B cell (primary cell): Measurements from ENCODE around the gene HMCN1. TPM values are rescaled to one million over a fixed set of nuclear protein-coding genes. Genes with fewer than 3 reads are reported as not detected.

ENCODE experiments used
- ATAC-seq: fragments of 200-7000 bp; cut with Tn5 transposase; one replicate; pipeline ENCODE4 v1.10.0; 2021; ENCODE audit warnings: low read depth, mild to moderate bottlenecking, moderate number of reproducible peaks, moderate library complexity
- CTCF ChIA-PET: fragments of 350-600 bp; sonication (Branson Sonifier 250); formaldehyde crosslinking; loops from one replicate; lab custom pipeline; 2021; ENCODE audit warnings: antibody characterized with exemption, inconsistent platforms; lab: Charles Lee
- POLR2A ChIA-PET: fragments of 350-600 bp; sonication (Branson Sonifier 250); formaldehyde crosslinking; loops from one replicate; lab custom pipeline; 2021; ENCODE audit warnings: antibody characterized with exemption; lab: Charles Lee
- DNase-seq: peaks from one replicate; pipeline ENCODE4 v3.0.0; 2013
- H2AFZ ChIP-seq: 2 replicates; pipeline ENCODE4 v1.6.1; 2012; ENCODE audit warnings: mild to moderate bottlenecking, low read depth, low read length; ENCODE audit not compliant: insufficient read depth, poor library complexity, severe bottlenecking
- H3K27ac ChIP-seq, 2 donors: 1 replicate in 1 of 2; 2 replicates in 1 of 2; pipeline ENCODE4 v1.5.1; 2012 to 2013; ENCODE audit warnings: low read length in 2 of 2, mild to moderate bottlenecking in 2 of 2, moderate library complexity in 1 of 2
- H3K27me3 ChIP-seq, 4 experiments: fragments of 200-600 bp in 1 of 4; sonication (generic) in 1 of 4; replicated peaks in 1 of 4; 1 replicate in 2 of 4; 2 replicates in 2 of 4; pipeline versions ENCODE4 v1.6.1 to v1.7.0; 2013 to 2016; ENCODE audit warnings: low read length in 3 of 4, mild to moderate bottlenecking in 2 of 4, mixed read lengths in 1 of 4, moderate library complexity in 1 of 4; ENCODE audit not compliant: insufficient read depth in 4 of 4, control insufficient read depth in 3 of 4; ENCODE audit errors: control extremely low read depth in 1 of 4
- H3K36me3 ChIP-seq, 2 experiments: replicated peaks in 1 of 2; 1 replicate in 1 of 2; 2 replicates in 1 of 2; pipeline versions ENCODE4 v1.6.1 to v1.7.1; 2013; ENCODE audit warnings: low read length in 1 of 2; ENCODE audit not compliant: insufficient read depth in 2 of 2, control insufficient read depth in 1 of 2; ENCODE audit errors: control extremely low read depth in 1 of 2, extremely low read depth in 1 of 2
- H3K4me1 ChIP-seq, 2 donors: fragments of 200-600 bp in 1 of 2; sonication (generic) in 1 of 2; 1 replicate in 1 of 2; 2 replicates in 1 of 2; pipeline versions ENCODE4 v1.5.1 to v1.6.1; 2013 to 2017; ENCODE audit warnings: low read length in 2 of 2; ENCODE audit not compliant: control insufficient read depth in 2 of 2, insufficient read depth in 2 of 2
- H3K4me2 ChIP-seq: replicated peaks from 2 replicates; pipeline ENCODE3; 2012; ENCODE audit warnings: mild to moderate bottlenecking, low read depth, low read length; ENCODE audit not compliant: poor library complexity, severe bottlenecking
- H3K4me3 ChIP-seq, 5 experiments: fragments of 200-600 bp in 1 of 5; sonication (generic) in 1 of 5; 1 replicate in 3 of 5; 2 replicates in 2 of 5; pipeline versions ENCODE4 v1.5.1 to v1.7.0; 2011 to 2016; ENCODE audit warnings: low read length in 4 of 5, mild to moderate bottlenecking in 4 of 5, low read depth in 2 of 5, control low read depth in 1 of 5, moderate library complexity in 1 of 5; ENCODE audit not compliant: insufficient read depth in 1 of 5; ENCODE audit errors: control extremely low read depth in 1 of 5, extremely low read depth in 1 of 5
- H3K79me2 ChIP-seq: fragments of 200-600 bp; sonication (generic); one replicate; pipeline ENCODE4 v1.6.0; 2016; ENCODE audit warnings: low read length; ENCODE audit not compliant: control insufficient read depth, insufficient read depth
- H3K9ac ChIP-seq: fragments of 200-600 bp; sonication (generic); 2 replicates; pipeline ENCODE4 v1.6.1; 2017; ENCODE audit warnings: mild to moderate bottlenecking, low read length, moderate library complexity
- H3K9me3 ChIP-seq, 3 donors: one replicate each; pipeline versions ENCODE4 v1.6.1 to v1.7.1; 2013; ENCODE audit warnings: low read length in 2 of 3; ENCODE audit not compliant: control insufficient read depth in 2 of 3, insufficient read depth in 1 of 3; ENCODE audit errors: control extremely low read depth in 1 of 3
- H4K20me1 ChIP-seq: 2 replicates; pipeline ENCODE4 v1.6.0; 2012; ENCODE audit warnings: mild to moderate bottlenecking, low read length; ENCODE audit not compliant: insufficient read depth, control insufficient read depth, poor library complexity, severe bottlenecking
- H3K27ac Mint-ChIP-seq: one replicate; pipeline ENCODE4 v1.8.0; 2021; ENCODE audit warnings: mixed read lengths
- H3K27me3 Mint-ChIP-seq: one replicate; pipeline ENCODE4 v1.8.0; 2021; ENCODE audit warnings: mixed read lengths
- H3K4me1 Mint-ChIP-seq: one replicate; pipeline ENCODE4 v1.8.0; 2021; ENCODE audit warnings: mixed read lengths
- H3K4me3 Mint-ChIP-seq: one replicate; pipeline ENCODE4 v1.8.0; 2021; ENCODE audit warnings: mixed read lengths
- H3K9me3 Mint-ChIP-seq: one replicate; pipeline ENCODE4 v1.8.0; 2022; ENCODE audit warnings: mixed read lengths; ENCODE audit not compliant: insufficient read depth
- CTCF ChIP-seq: fragments of 200-600 bp; IDR thresholded peaks from one replicate; pipeline ENCODE4 v1.8.0; 2022; ENCODE audit warnings: antibody characterized with exemption, mild to moderate bottlenecking
- EZH2 ChIP-seq: IDR thresholded peaks from 2 replicates; pipeline ENCODE4 v1.6.1; 2012; ENCODE audit warnings: borderline replicate concordance, low read depth, mild to moderate bottlenecking, moderate library complexity, low read length; ENCODE audit not compliant: insufficient read depth, poor library complexity, severe bottlenecking
- WGBS: methylation state at CpG from one replicate; pipeline ENCODE4 v1.1.5; 2013; ENCODE audit warnings: missing lambda C conversion rate; ENCODE audit not compliant: insufficient coverage; 5-methylcytosine and 5-hydroxymethylcytosine counted together
- intact Hi-C: fragments of 100-400 bp; cut with micrococcal nuclease; formaldehyde crosslinking; loops from one replicate; pipeline ENCODE4 v1.10.0; 2022
- polyA plus RNA-seq: library from polyadenylated mRNA; depleted of rRNA; stranded (reverse); fragments of >200 nt; gene quantifications from 2 replicates; pipeline ENCODE4 v1.2.3, GENCODE V29; 2012
- total RNA-seq, 2 donors: library from RNA; stranded (reverse); fragments of 120-200 nt in 1 of 2; gene quantifications; 1 replicate in 1 of 2; 2 replicates in 1 of 2; pipeline versions ENCODE4 v1.2.3 to v1.2.4, GENCODE V29; 2013 to 2022

Gene HMCN1
- total and polyA plus RNA-seq, 2 donors (not counting 1 experiment from before 2014, with no cell fraction given), result not detected

DNA sequence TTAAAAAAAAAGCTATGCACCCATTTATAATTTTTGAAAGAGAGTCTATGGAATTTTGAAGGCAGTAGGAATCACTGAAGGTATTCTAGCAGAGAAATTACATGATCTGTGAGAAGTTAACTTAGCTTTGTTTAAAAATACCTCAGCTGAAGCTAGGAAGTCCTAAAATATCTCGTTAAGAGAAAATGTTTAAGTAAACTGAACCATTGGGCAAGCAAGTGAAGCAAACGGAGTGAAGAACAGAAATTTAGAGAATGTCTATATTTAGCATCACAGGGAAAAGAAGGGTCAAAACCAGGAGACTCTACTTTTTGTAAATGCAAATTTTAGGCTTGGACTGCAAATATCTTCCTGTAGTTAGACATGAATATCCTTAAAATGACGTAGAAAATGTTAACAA is 230.8 kb downstream of the HMCN1 start:
- intact Hi-C loops, result no loop called here
- Histone ChIP-seq H3K4me2 (no peak overlapping the region), H3K4me1 (no peaks in the 10 kb centered on the region), H2AFZ (no peak overlapping the region), H3K4me3 (no peak overlapping the region), H3K27me3 (no peaks in the 10 kb centered on the region), H3K27ac (no peak overlapping the region), H3K9me3 (no peaks in the 10 kb centered on the region), H3K79me2 (no peaks in the 10 kb centered on the region), H3K36me3 (no peaks in the 10 kb centered on the region), H4K20me1 (no peaks in the 10 kb centered on the region), H3K9ac (no peak overlapping the region)
- H3K27ac Mint-ChIP-seq, result no peak overlapping the region
- H3K4me1 Mint-ChIP-seq, result no peaks in the 10 kb centered on the region
- peaks cover 15% of the 10 kb centered on the region for H3K27me3 Mint-ChIP-seq
- no peak overlapping the region for H3K4me3 Mint-ChIP-seq
- POLR2A ChIA-PET, result no interaction called here
- DNase-seq (no peak), ATAC-seq (no peak)
- TF ChIP-seq EZH2, result no peak
- TF ChIP-seq CTCF, result no peak
- WGBS, result 100% methylated on average over 1 of the region's 3 CpGs
- CTCF ChIA-PET, result no interaction called here
- no peaks in the 10 kb centered on the region for H3K9me3 Mint-ChIP-seq

- WGBS, result no CpG with 5 or more reads among the region's 3 CpGs
Observed at GRCh38 chr1:185965870-185966269, 231.7 kb downstream of the HMCN1 start.

More at GRCh38 chr1:185965870-185966269, 231.7 kb downstream of the HMCN1 start:
- no peak overlapping the region for H3K4me3 ChIP-seq
- H3K79me2 ChIP-seq, result no peaks in the 10 kb centered on the region
- Mint-ChIP-seq H3K4me3 (no peak overlapping the region), H3K4me1 (no peaks in the 10 kb centered on the region), H3K27ac (no peak overlapping the region), H3K27me3 (peaks cover 9% of the 10 kb centered on the region), H3K9me3 (no peaks in the 10 kb centered on the region)
- H3K9ac ChIP-seq, result no peak overlapping the region
- H3K9me3 ChIP-seq, result no peaks in the 10 kb centered on the region
- no peak overlapping the region for H2AFZ ChIP-seq
- no peaks in the 10 kb centered on the region for H4K20me1 ChIP-seq
- H3K36me3 ChIP-seq, result no peaks in the 10 kb centered on the region
- H3K27ac ChIP-seq, result no peak overlapping the region
- H3K27me3 ChIP-seq, result no peaks in the 10 kb centered on the region
- TF ChIP-seq EZH2, result no peak
- H3K4me2 ChIP-seq, result no peak overlapping the region
- DNase-seq (no peak), ATAC-seq (no peak)
- ChIA-PET POLR2A (no interaction called here), CTCF (no interaction called here)
- no peaks in the 10 kb centered on the region for H3K4me1 ChIP-seq
- intact Hi-C loops, result no loop called here
